IMR-90 (cell line): Measurements from ENCODE around the gene ZNF77. TPM values are rescaled to one million over a fixed set of nuclear protein-coding genes. Genes with fewer than 3 reads are reported as not detected.

ENCODE experiments used
- ATAC-seq: fragments of 200-7000 bp; cut with Tn5 transposase; 2 replicates; pipeline ENCODE4 v1.9.1; 2020; ENCODE audit warnings: low read depth, mild to moderate bottlenecking, moderate library complexity
- BruUV-seq: library from RNA; stranded (reverse); fragments of 400-500 nt; replicated peaks from 2 replicates; lab custom pipeline; 2021; lab: Mats Ljungman, UMichigan
- CTCF ChIA-PET: fragments of 300-600 bp; formaldehyde crosslinking; extraction: SDS; loops from one replicate; lab custom pipeline; 2021; ENCODE audit warnings: antibody characterized with exemption; lab: Yijun Ruan, JAX
- POLR2A ChIA-PET: fragments of 300-600 bp; sonication (Branson Sonifier 250); formaldehyde crosslinking; loops from one replicate; lab custom pipeline; 2022; ENCODE audit warnings: antibody characterized with exemption; ENCODE audit not compliant: unreplicated experiment; lab: Charles Lee
- DNase-seq: peaks from one replicate; pipeline ENCODE4 v3.0.0; 2013
- H2AFZ ChIP-seq: replicated peaks from 2 replicates; pipeline ENCODE3; 2013; ENCODE audit warnings: low read length, mild to moderate bottlenecking; ENCODE audit not compliant: poor library complexity
- H2AK5ac ChIP-seq: 2 replicates; pipeline ENCODE4 v1.6.1; 2013; ENCODE audit warnings: low read depth, low read length, inconsistent platforms
- H2AK9ac ChIP-seq: replicated peaks from 2 replicates; pipeline ENCODE3; 2013; ENCODE audit warnings: mild to moderate bottlenecking, low read depth, low read length, moderate library complexity; ENCODE audit not compliant: poor library complexity
- H2BK120ac ChIP-seq: 2 replicates; pipeline ENCODE4 v1.6.1; 2013; ENCODE audit warnings: low read depth, low read length, inconsistent platforms
- H2BK15ac ChIP-seq: 3 replicates; pipeline ENCODE4 v1.6.1; 2013; ENCODE audit warnings: low read depth, low read length, inconsistent platforms
- H2BK20ac ChIP-seq: 2 replicates; pipeline ENCODE4 v1.6.1; 2013; ENCODE audit warnings: low read depth, mild to moderate bottlenecking, inconsistent platforms, low read length, moderate library complexity
- H2BK5ac ChIP-seq: 2 replicates; pipeline ENCODE4 v1.6.1; 2013; ENCODE audit warnings: mild to moderate bottlenecking, low read depth, low read length, inconsistent platforms; ENCODE audit not compliant: poor library complexity, severe bottlenecking
- H3K14ac ChIP-seq: replicated peaks from 2 replicates; pipeline ENCODE4 v1.6.1; 2013; ENCODE audit warnings: low read depth, low read length, inconsistent platforms
- H3K18ac ChIP-seq: 2 replicates; pipeline ENCODE4 v1.6.1; 2013; ENCODE audit warnings: low read depth, low read length, control low read depth
- H3K23ac ChIP-seq: 2 replicates; pipeline ENCODE4 v1.6.1; 2013; ENCODE audit warnings: low read depth, low read length, inconsistent platforms
- H3K27ac ChIP-seq: 2 replicates; pipeline ENCODE4 v1.5.1; 2013; ENCODE audit warnings: mild to moderate bottlenecking, control low read depth, low read length; ENCODE audit not compliant: insufficient read depth
- H3K27me3 ChIP-seq: 2 replicates; pipeline ENCODE4 v1.6.1; 2013; ENCODE audit warnings: low read length; ENCODE audit not compliant: control insufficient read depth, insufficient read depth
- H3K36me3 ChIP-seq: 2 replicates; pipeline ENCODE4 v1.6.1; 2013; ENCODE audit warnings: low read length, mixed read lengths; ENCODE audit not compliant: control insufficient read depth, insufficient read depth
- H3K4ac ChIP-seq: 2 replicates; pipeline ENCODE4 v1.6.1; 2013; ENCODE audit warnings: low read depth, low read length, inconsistent platforms
- H3K4me1 ChIP-seq: 2 replicates; pipeline ENCODE4 v1.6.1; 2013; ENCODE audit warnings: low read length, mixed read lengths; ENCODE audit not compliant: control insufficient read depth, insufficient read depth
- H3K4me2 ChIP-seq: 2 replicates; pipeline ENCODE4 v1.6.1; 2013; ENCODE audit warnings: low read depth, mild to moderate bottlenecking, control low read depth, low read length, moderate library complexity
- H3K4me3 ChIP-seq: 2 replicates; pipeline ENCODE4 v1.5.1; 2013; ENCODE audit warnings: low read depth, mild to moderate bottlenecking, control low read depth, low read length, moderate library complexity; ENCODE audit not compliant: insufficient read depth
- H3K56ac ChIP-seq: 2 replicates; pipeline ENCODE4 v1.6.1; 2013; ENCODE audit warnings: low read length, inconsistent platforms; ENCODE audit not compliant: insufficient read depth; ENCODE audit errors: extremely low read depth
- H3K79me1 ChIP-seq, 2 experiments: 2 replicates each; pipeline ENCODE4 v1.6.1; 2013; ENCODE audit warnings: low read length in 2 of 2, inconsistent platforms in 1 of 2, low read depth in 1 of 2
- H3K9ac ChIP-seq: 2 replicates; pipeline ENCODE4 v1.6.1; 2013; ENCODE audit warnings: low read depth, low read length, control low read depth
- H3K9me1 ChIP-seq: 2 replicates; pipeline ENCODE4 v1.6.1; 2013; ENCODE audit warnings: low read length, inconsistent platforms; ENCODE audit not compliant: insufficient read depth
- H3K9me3 ChIP-seq: 2 replicates; pipeline ENCODE4 v1.6.1; 2013; ENCODE audit warnings: low read length; ENCODE audit not compliant: control insufficient read depth, insufficient read depth
- H4K20me1 ChIP-seq: 2 replicates; pipeline ENCODE4 v1.6.1; 2013; ENCODE audit warnings: low read length, inconsistent platforms; ENCODE audit not compliant: insufficient read depth
- H4K5ac ChIP-seq: 2 replicates; pipeline ENCODE4 v1.6.1; 2013; ENCODE audit warnings: mild to moderate bottlenecking, low read depth, low read length, control low read depth
- H4K8ac ChIP-seq, 2 experiments: 2 replicates each; pipeline ENCODE4 v1.6.1; 2013; ENCODE audit warnings: low read depth in 2 of 2, low read length in 2 of 2, control low read depth in 1 of 2, inconsistent platforms in 1 of 2
- H4K91ac ChIP-seq: 2 replicates; pipeline ENCODE4 v1.6.1; 2013; ENCODE audit warnings: low read depth, low read length, inconsistent platforms; ENCODE audit not compliant: insufficient read depth
- BHLHE40 ChIP-seq: fragments of 150-350 bp; IDR thresholded peaks from 2 replicates; pipeline ENCODE4 v1.6.1; 2016; ENCODE audit warnings: mild to moderate bottlenecking, low read depth, low read length
- RCOR1 ChIP-seq: IDR thresholded peaks from 2 replicates; pipeline ENCODE4 v1.6.1; 2012; ENCODE audit warnings: mild to moderate bottlenecking, low read length, improper control_type of control experiment; ENCODE audit not compliant: insufficient replicate concordance
- RFX5 ChIP-seq: IDR thresholded peaks from 2 replicates; pipeline ENCODE4 v1.8.0; 2012; ENCODE audit warnings: low read depth, mild to moderate bottlenecking, low read length, moderate library complexity
- SMC3 ChIP-seq: fragments of 150-350 bp; IDR thresholded peaks from 2 replicates; pipeline ENCODE4 v1.6.1; 2016; ENCODE audit warnings: low read depth, mild to moderate bottlenecking, antibody characterized with exemption, low read length, moderate library complexity
- USF2 ChIP-seq: fragments of 150-350 bp; IDR thresholded peaks from 2 replicates; pipeline ENCODE4 v1.6.1; 2017; ENCODE audit warnings: mild to moderate bottlenecking, antibody characterized with exemption, low read length, low read depth
- WGBS, 2 experiments: methylation state at CpG; one replicate each; pipeline versions ENCODE4 v1.1.5 to v1.1.7; 2013; ENCODE audit warnings: missing lambda C conversion rate in 2 of 2; ENCODE audit not compliant: insufficient read length in 1 of 2; ENCODE audit errors: extremely low coverage in 2 of 2; 5-methylcytosine and 5-hydroxymethylcytosine counted together
- dilution Hi-C: fragments of 300-500 bp; cut with HindIII; formaldehyde crosslinking; loops from one replicate; pipeline ENCODE4 v1.14.3; 2018; ENCODE audit warnings: low sequenced_read_pairs; ENCODE audit not compliant: unreplicated experiment
- in situ Hi-C: fragments of 300-500 bp; cut with MboI; formaldehyde crosslinking; loops from 3 replicates; pipeline ENCODE4 v1.14.3; 2019; ENCODE audit warnings: low sequenced_read_pairs, inconsistent platforms, mixed read lengths
- intact Hi-C: fragments of 100-400 bp; cut with micrococcal nuclease; formaldehyde crosslinking; loops from 2 replicates; pipeline ENCODE4 v1.10.0; 2022
- polyA plus RNA-seq, 3 experiments: library from polyadenylated mRNA; depleted of rRNA; stranded (reverse); fragments of >200 nt; gene quantifications; 2 replicates each; pipeline ENCODE4 v1.2.3, GENCODE V29; 2012; ENCODE audit warnings: low replicate concordance in 1 of 3
- total RNA-seq: library from RNA; depleted of rRNA; stranded (reverse); fragments of >200 nt; gene quantifications from 2 replicates; pipeline ENCODE4 v1.2.3, GENCODE V29; 2012

Gene ZNF77
- total and polyA plus RNA-seq, 2 of the 4 experiments (the other 2 are of a cell fraction), result 3.6 to 6.5 TPM

- Histone ChIP-seq H4K8ac (no peak overlapping the region), H3K9ac (no peak overlapping the region), H3K27me3 (no peaks in the 10 kb centered on the region), H3K27ac (no peak overlapping the region), H2AK5ac (no peak overlapping the region), H3K4me3 (no peak overlapping the region), H3K79me1 (no peaks in the 10 kb centered on the region), H3K14ac (no peak overlapping the region), H3K4me2 (no peak overlapping the region), H4K91ac (no peak overlapping the region), H4K20me1 (no peaks in the 10 kb centered on the region), H3K18ac (no peak overlapping the region), H3K23ac (no peak overlapping the region), H2AFZ (no peak overlapping the region), H2BK20ac (no peak overlapping the region), H3K9me3 (no peaks in the 10 kb centered on the region), H3K56ac (no peak overlapping the region), H3K36me3 (no peaks in the 10 kb centered on the region), H2AK9ac (no peak overlapping the region), H2BK15ac (no peak overlapping the region), H3K4ac (no peak overlapping the region), H2BK120ac (no peak overlapping the region), H3K4me1 (peaks cover 11% of the 10 kb centered on the region), H3K9me1 (0 out of 2 replicates have a peak, but pooled peaks cover 6% of the 10 kb centered on the region), H2BK5ac (no peak overlapping the region), H4K5ac (no peak overlapping the region)
- no peak for DNase-seq
- WGBS, 2 experiments, result 86% methylated on average over 4 of the region's 11 CpGs; no CpG with 5 or more reads in 1 of the 2 experiments
- intact Hi-C loops, result no loop called here
- ChIA-PET CTCF (no interaction called here), POLR2A (no interaction called here)
- BruUV-seq, result no TSS peak
- TF ChIP-seq RCOR1, result no peak
- no peak for TF ChIP-seq RFX5
- TF ChIP-seq SMC3, result no peak
- TF ChIP-seq USF2, result no peak
- no peak for TF ChIP-seq BHLHE40
- in situ Hi-C loops, result no loop called here
- dilution Hi-C loops, result no loop called here
- ATAC-seq, result no peak
Measured at GRCh38 chr19:2978166-2978767, 33.5 kb upstream of the ZNF77 start.
